GM21526 (cell line): ENCODE results near the gene BLVRA.
"Not testable (repeated sequence)": the region's sequence is repeated elsewhere in the genome, so short reads cannot be mapped to it uniquely, and the experiment has no call there.

Source experiments
- ATAC-seq: cut with Tn5 transposase; IDR thresholded peaks from one replicate; pipeline ENCODE4 v1.9.1; 2021; ENCODE audit warnings: moderate library complexity; ENCODE audit not compliant: unreplicated experiment, low FRiP score

The BLVRA gene

DNA sequence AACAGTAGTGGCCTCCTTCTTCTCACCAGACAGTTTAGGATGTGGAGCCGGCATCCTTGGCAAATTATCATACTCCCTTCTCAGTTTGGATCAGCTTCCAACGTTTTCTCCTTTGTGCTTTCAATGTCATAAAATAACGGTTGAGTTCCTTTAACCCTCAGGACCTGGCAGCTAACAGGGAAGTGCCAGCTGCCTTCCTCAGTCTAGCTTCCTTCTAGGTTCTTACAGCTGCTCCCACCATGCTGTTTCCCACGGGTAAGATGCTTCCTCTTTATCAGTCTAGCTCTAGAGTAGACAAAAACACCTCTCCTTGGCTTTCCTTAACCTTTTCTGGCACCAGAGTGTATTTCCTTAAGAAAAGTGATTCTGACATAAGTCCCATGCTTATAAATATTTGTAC is 33.2 kb downstream of the BLVRA start:
- ATAC-seq = no peak

DNA sequence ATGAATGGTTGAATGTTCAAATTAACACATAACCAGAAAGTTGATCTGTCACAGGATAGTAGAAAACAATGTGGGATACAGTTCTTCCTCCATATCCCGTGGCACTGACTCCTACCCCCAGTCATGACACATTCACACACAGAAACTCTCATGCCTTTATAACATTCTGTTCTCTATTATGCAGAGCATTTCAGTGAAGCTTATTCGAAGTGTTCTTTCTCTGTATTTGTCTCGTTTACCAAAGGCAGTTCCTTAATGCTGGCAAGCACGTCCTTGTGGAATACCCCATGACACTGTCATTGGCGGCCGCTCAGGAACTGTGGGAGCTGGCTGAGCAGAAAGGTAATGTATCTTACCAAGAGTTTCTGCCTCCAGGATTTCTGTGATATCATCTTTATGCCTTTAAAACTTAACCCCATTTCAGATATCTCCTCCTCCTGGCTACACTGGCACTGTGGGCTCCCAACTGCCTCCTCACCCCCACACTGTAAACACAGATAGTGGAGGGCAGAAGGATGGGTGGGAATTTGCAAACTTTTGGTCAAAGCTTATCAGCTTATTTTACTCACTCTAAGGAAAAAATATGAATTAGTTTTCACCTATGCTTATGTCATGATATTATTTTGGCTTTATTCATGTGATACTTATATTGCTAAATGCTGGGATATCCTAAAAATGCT is 34.1 kb downstream of the BLVRA start:
- no peak for ATAC-seq

DNA sequence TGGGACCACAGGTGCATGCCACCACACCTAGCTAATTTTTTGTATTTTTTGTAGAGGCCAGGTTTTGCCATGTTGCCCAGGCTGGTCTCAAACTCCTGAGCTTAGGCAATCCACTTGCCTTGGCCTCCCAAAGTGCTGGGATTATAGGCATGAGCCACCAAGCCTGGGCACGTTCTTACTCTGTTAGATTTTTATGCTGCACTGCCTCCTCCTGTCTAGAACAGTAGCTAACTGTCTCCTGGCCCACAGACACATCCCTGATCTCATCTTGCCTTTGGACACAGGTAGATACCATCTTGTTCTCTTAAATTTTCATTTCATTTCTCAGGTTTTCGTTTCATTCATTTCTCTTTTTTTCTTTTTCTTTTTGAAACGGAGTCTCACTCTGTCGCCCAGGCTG is 41.1 kb downstream of the BLVRA start:
- no peak for ATAC-seq

DNA sequence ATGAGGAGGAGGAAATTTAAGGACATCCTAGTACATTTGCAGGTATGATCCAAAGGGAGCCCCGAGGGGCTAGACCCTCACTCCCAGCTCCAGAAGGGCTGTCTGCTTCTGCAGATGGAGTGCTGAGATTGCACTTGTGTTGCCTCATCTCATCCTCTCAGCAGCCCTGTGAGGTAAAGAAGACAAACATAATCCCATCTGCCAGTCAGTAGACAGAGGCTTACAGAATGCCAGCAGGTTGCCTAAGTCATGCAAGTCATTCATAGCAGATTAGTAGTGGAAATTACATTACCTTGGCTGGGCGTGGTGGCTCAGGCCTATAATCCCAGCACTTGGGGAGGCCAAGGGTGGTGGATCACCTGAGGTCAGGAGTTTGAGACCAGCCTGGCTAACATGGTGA is 45.4 kb downstream of the BLVRA start:
- ATAC-seq = no peak

DNA sequence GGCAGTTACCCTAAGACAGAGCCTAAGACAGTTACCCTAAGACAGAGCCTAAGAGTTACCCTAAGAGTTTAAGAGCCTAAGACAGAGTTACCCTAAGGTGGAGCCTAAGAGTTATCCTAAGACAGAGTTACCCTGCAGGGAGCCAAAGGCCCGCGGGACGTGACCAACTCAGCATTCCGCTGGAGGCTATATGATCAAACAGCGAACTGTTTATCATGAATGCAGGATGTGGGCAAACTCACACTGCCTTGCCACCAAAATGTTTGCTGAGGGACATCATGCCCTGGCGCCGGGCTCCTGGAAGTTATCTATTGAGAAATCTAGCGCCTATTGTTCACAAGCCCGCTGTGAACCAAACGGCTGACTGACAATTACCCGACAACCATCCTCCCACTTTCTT is 49.9 kb downstream of the BLVRA start:
- no peak for ATAC-seq

DNA sequence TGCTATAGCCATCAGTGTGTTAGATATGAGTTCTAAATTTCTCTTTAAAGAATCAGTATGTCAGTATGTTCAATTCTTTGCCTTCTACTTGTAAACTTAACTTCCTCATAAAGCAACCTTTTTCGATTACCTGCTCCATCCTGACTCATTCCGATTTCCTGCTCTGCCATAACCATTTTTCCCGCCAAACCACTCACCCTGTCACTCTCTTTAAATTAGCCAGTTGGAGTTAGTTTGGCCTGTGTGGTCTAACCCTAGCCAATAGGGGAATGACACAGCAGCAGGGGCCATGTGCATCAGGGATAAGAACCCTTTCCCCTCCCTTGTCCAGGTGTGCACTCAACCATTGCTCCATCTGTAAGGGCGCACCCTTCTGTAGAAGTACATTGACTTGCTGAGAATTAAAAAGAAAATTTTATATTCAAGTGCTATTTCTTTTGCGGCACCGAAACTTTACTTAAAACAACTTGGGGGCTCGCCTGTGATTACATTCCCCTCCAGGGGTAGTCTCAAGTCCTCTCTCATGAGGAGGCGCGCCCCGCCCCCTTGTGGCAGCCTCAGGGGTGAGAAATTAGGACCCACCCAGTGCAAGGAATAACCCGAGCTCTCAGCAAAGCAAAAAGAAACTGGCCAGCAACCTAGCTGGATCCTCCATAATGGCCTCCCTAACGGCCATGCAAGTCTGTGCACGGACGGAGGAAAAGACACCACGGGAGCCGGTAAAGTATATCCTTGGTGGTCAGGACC is 51.9 kb downstream of the BLVRA start:
- ATAC-seq = not testable (repeated sequence)

DNA sequence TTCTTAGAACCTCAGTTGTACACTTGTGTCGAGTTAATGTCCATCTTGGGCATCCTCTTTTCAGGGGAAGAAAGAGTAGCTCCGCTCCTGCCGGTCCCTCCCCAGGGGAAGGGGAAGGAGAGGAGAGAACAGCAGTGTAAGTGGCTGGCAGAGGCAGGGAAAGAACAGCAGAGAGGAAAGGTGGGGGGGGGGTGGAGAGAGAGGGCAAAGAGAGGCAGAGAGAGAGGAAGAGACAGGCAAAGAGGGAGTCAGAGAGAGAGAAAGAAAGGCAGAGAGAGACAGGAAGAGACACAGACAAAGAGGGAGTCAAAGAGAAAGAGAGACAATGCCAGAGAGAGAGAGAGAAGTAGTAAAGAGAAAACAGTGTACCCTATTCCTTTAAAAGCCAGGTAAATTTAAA is 56.9 kb downstream of the BLVRA start:
- ATAC-seq = no peak

DNA sequence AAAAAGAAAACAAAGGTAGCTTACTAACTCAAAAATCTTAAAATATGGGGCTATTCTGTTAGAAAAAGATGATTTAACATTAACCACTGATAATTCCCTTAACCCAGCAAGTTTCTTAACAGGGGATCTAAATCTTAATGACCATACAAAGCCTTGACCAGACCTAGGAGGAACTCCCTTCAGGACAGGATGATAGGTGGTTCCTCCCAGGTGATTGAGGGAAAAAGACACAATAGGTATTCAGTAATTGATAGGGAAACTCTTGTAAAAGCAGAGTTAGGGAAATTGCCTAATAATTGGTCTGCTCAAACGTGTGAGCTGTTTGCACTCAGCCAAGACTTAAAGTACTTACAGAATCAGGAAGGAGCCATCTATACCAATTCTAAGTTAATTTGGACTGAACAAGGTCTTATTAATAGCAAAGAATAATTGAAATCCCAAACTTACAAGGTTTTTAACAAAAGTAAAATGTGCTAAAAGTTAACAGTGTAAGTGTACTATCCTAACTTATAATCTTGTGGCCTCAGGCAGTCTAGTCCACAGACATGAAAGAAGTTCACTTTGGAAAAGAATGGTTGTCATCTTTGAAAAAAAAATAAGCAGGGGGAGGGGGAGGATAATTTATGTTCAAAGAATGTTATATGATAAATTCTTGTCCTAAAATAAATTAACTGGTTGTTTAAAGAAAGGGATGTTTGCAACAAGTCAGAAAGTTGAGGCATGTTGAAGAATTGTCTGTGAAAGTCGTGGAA is 57.7 kb downstream of the BLVRA start:
- not testable (repeated sequence) for ATAC-seq

DNA sequence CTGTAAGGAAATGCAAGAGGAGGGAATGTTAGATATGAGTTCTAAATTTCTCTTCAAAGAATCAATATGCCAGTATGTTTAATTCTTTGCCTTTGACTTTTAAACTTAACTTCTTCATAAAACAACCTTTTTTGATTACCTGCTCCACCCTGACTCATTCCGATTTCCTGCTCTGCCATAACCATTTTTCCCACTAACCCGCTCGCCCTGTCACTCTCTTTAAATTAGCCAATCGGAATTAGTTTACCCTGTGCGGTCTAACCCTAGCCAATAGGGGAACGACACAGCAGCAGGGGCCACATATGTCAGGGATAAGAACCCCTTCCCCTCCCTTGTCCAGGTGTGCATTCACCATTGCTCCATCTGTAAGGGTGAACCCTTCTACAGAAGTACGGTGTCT is 64.9 kb downstream of the BLVRA start:
- ATAC-seq = not testable (repeated sequence)

DNA sequence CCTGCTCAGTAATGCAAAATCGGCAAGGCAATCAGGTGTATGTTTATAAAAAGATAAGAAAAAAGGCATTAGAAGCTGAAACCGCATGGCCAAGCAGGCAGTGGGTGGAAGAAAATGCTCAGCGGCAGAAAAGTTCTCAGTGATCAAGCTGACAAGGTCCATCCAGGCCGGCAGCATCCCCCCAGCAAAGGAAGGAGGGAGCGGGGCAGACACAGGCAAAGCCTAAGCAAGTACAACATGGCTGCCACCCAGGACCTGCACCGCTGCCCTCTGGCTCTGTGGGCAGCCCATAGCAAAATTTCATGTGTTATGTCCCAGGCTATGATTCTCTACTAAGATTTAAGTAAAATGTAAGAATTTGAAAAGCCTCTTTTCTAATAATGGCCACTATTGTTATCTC is 65.5 kb downstream of the BLVRA start:
- no peak for ATAC-seq

DNA sequence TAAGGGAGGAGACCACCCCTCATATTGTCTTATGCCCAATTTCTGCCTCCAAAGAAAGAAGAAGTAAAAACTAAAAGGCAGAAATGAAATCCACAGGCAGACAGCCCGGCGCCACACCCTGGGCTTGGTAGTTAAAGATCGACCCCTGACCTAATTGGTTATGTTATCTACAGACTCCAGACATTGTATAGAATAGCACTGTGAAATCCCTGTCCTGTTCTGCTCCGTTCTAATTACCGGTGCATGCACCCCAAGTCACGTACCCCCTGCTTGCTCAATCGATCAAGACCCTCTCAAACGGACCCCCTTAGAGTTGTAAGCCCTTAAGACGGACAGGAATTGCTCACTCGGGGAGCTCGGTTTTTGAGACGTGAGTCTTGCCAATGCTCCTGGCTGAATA is 66.0 kb downstream of the BLVRA start:
- ATAC-seq = not testable (repeated sequence)

DNA sequence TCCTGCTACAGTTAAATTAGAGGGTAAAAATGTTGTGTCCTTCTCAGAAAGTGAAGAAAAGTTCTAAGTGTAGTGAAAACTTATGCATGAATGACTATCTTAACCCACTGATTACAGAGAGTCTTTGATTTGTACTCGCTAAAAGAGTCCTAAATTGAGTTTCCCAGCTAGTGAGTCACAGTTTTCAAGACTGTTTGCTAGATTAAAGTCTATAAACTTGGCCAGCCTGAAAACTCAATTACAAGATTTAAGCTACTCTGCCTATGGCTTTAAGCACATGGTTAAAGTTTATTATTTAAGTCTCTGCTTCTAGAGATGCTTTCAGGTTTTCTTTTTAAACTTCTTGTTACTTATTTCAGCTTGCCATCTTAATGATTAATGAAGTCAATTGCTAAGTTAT is 66.5 kb downstream of the BLVRA start:
- ATAC-seq = no peak

DNA sequence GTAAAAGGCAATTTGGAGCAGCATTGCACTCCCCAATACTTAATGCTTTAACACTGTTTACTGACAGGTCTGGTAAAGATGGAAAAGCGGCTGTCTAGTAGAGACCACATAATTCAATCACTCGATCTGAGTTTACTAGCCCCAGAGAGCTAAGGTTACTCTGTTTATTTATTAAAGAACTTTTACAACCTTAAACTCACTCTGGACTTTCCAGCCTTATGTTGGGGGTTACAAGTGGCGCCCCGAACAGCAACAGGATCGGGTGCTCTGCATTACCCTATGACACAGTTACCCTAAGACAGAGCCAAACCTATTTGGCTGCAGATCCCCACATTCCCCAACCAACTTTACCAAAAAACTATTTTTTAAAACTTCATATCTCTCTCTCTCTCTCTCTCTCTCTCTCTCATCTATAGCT is 66.9 kb downstream of the BLVRA start:
- ATAC-seq = no peak

DNA sequence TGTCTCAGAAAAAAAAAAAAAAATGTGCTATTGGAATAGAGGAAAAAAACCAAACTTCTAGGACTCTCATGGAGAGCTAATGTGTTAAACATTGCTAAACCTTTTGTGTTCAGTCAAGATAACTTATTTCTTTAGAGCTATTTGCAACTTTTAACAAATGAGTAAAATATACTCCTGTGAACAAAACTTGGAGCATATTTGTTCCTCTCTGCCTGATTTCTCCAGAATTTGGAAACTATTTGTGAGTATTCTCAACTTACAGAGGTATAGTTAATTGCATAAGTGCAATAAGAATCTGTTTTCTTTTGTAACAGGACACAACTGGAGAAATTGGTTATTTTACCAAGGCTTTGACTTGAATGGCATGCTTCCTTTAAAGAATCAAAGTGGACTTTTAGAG is 72.4 kb downstream of the BLVRA start:
- ATAC-seq = not testable (repeated sequence)

DNA sequence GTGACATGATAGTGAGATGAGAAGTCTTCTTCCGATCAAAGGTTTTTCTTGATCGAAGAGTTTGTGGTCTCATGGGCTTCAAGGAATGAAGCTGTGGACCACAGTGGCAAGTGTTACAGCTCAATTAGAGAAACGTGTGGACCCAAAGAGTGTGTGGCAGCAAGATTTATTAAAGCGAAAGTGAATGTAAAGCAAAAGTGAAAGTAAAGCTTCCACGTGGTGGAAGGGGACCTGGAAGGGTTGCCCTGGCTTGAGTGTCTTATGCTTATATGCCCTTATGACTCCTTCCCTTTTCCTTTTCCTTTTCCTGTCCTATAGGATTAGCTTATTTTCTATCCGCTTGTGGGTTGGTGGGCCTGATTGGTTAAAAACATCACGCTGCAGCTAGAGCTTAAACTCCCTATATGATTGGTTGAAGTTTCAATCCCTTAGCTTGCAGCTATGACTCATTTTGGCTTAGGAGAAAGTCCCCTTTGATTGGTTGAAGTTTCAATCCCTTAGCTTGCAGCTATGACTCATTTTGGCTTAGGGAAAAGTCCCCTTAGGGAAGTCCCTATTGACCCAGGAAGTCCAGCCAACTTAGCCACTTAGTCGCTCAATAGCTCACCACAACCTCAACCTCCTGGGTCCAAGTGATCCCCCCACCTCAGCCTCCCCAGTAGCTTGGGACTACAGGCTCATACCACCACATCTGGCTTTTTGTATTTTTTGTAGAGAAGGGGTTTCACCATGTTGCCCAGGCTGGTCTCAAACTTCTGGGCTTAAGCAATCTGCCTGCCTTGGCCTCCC is 76.2 kb downstream of the BLVRA start:
- no peak for ATAC-seq

DNA sequence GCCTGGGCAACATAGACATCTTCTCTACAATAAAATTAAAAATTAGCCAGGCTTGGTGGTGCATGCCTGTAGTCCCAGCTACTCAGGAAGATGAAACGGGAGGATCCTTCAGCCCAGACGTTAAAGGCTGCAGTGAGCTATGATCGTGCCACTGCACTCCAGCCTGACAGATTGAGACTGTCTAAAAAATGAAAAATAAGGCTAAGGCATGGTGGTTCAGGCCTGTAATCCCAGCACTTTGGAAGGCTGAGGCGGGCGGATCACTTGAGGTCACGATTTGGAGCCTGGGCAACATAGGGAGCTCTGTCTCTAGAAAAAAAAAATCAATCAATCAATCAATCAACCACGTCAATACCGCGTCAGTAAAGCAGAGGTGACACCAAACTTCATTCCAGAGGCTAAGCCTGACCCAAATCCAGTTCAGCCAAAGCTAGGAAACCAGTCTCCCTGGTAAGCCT is 79.8 kb downstream of the BLVRA start:
- no peak for ATAC-seq

DNA sequence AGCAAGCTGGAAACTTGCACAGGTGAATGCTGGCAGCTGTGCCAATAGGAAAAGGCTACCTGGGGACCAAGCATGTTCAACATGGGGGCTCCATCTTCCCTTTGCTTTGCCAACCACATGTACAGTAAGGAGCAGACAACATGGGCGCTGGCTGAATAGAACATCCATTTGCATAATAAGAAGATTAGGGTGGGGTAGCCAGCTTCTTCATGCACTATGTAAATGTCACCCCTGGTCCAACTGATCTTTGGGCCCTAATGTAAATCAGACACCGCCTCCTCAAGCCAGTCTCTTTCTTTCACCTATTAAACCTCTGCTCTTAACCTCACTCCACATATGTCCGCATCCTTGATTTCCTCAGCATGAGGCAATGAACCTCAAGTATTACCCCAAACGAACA is 84.8 kb downstream of the BLVRA start:
- no peak for ATAC-seq

DNA sequence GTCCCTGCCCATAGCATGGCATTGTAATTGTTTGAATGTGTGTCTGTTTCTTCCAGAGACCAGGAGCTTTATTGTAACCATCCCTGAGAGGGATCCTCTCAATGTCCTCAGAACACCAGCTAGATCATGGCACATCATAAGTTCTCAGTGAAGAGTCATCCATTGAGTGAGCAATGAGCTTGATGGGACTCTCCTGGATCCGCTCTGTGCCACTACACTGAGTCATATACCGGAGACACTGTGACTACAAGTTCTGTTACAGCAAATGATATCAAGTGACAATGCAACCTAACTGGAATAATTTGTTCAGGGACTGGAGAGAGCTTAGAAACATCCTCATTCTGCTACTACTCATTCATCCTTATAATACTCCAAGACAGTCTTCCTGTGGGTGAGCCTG is 85.8 kb downstream of the BLVRA start:
- ATAC-seq = no peak

DNA sequence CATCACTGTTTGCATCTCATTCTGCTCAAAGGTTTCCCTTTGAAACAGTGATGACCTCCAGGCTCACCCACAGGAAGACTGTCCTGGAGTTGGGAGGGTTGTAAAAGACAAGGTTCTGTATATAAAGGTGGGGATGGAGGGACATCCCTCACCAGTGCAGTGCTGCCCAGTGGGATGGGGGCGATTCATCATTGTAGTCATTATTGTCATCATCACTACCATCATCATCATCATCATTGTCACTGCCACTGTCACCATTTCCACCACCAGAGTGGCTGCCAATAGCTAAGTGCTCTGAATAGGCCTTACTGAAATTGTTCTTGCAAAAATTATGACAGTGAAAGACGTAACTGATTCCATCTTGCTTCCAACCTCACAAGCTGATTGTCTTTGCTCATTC is 86.2 kb downstream of the BLVRA start:
- ATAC-seq = no peak

DNA sequence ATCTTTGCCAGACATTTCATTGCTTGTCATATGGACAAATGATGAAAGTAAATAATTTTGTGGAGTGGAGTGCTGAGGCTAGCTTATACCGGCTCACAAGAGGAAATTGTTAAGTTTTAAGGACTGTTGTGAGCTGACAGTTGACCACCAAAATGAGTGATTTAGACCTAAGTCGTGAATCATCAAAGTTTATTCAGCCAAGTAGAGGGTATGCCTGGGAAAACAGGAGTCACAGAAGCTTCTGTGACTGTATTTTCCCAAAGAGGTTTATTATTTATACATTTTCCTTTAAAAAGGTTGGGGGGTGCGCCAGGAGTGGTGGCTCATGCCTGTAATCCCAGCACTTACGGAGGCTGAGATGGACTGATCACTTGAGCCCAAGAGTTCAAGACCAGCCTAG is 89.0 kb downstream of the BLVRA start:
- no peak for ATAC-seq

DNA sequence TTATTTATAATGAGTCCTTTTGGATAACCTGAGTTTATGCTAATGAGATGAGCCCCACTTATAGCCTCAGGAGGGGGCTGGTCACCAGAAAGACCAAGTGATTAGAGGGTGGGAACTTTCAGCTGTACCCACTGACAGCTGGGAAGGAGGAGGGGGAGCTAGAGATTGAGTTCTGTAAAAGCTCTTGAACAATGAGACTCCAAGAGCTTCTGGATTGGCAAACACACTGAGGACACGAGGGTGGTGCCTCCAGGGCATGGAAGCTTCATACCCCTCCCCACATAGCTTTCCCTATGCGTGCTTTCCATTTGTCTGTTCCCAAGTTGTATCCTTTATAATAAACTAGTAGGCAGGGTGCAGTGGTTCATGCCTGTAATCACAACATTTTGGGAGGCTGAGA is 90.6 kb downstream of the BLVRA start:
- ATAC-seq = no peak
